ENCODE data around the gene SMIM23.

- no peak for TF ChIP-seq POLR2A (IDR thresholded peaks at IDR 0.05)
- TF ChIP-seq CTCF (IDR thresholded peaks at IDR 0.05): no peak
Measured at GRCh38 chr5:171773106-171773505, 12.5 kb upstream of the SMIM23 start.

Measured in body of pancreas (tissue), 4 donors.